ENCODE measurements around the gene CALN1.

- TF ChIP-seq, protein P1, sequence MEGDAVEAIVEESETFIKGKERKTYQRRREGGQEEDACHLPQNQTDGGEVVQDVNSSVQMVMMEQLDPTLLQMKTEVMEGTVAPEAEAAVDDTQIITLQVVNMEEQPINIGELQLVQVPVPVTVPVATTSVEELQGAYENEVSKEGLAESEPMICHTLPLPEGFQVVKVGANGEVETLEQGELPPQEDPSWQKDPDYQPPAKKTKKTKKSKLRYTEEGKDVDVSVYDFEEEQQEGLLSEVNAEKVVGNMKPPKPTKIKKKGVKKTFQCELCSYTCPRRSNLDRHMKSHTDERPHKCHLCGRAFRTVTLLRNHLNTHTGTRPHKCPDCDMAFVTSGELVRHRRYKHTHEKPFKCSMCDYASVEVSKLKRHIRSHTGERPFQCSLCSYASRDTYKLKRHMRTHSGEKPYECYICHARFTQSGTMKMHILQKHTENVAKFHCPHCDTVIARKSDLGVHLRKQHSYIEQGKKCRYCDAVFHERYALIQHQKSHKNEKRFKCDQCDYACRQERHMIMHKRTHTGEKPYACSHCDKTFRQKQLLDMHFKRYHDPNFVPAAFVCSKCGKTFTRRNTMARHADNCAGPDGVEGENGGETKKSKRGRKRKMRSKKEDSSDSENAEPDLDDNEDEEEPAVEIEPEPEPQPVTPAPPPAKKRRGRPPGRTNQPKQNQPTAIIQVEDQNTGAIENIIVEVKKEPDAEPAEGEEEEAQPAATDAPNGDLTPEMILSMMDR (IDR thresholded peaks at IDR 0.05; ENCODE audit: poor library complexity) = no peak
- TF ChIP-seq EZH2phosphoT487 (IDR thresholded peaks at IDR 0.05; ENCODE audit: low read depth, severe bottlenecking, unreplicated experiment) (no peak), EZH2 (IDR thresholded peaks at IDR 0.05; ENCODE audit: borderline replicate concordance) (no peak)
Measured at GRCh38 chr7:72025381-72025960, 386.7 kb downstream of the CALN1 start.
